ACHN (cell line): ENCODE measurements around the gene UACA.
"Not testable (repeated sequence)": the region's sequence is repeated elsewhere in the genome, so short reads cannot be mapped to it uniquely, and the experiment has no call there.

Experiments used
- DNase-seq: peaks from one replicate; pipeline ENCODE4 v3.0.0-alpha.2; 2015
- in situ Hi-C: cut with HindIII; loops from 2 replicates; pipeline ENCODE4 v1.10.0; 2017; ENCODE audit warnings: low sequenced_read_pairs, low pct_ligation_motif_present, low pct_unique_long_range_greater_than_20kb

The UACA gene

DNA sequence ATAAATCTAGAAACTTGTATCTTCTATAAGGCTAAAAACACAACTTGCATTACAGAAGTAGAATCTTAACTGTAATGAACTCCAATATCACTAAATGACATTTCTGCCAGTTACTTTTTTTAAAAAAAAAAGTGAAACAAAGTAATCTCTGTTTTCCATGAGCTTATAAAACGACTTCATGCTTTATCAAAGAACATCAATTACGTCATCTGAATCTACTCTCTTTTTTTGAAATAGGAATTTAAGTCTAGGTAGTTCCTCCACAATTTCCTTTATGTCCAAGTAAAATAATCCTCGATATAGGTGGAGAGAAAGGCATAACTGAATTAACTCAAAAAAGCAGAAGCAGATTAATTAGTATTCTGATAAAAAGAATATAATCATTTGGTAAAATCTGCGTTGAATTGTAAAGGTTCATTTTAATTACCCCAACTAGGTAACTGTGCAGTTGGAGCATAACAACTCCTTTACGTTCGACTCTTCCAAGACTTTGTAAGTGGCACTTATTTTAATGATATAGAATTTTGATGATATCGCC lies 1.4 kb downstream of the UACA start:
- in situ Hi-C loops: no loop called here
- peak; percentile 34 for DNase-seq

DNA sequence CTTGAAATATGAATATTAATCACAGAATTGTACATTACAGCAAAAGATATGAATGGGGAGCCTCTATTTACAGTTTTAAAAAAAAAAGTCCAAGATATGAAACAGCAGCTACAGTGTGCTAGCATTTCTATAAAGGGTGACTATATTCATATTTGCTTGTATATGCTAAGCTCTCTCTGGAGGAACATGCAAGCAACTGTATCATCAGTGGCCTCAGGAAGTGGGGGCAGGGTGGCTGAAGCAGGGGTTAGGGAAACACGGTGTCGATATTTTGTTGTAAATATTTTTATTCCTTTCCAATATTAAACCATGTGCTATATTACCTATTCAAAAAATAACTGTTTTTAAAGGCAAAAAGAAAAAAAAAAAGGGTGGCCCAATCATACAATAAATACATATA lies 2.3 kb downstream of the UACA start:
- DNase-seq: no peak
- in situ Hi-C loops: no loop called here

GRCh38 chr15:70758790-70759462 lies 4.4 kb downstream of the UACA start:
- no peak for DNase-seq

DNA sequence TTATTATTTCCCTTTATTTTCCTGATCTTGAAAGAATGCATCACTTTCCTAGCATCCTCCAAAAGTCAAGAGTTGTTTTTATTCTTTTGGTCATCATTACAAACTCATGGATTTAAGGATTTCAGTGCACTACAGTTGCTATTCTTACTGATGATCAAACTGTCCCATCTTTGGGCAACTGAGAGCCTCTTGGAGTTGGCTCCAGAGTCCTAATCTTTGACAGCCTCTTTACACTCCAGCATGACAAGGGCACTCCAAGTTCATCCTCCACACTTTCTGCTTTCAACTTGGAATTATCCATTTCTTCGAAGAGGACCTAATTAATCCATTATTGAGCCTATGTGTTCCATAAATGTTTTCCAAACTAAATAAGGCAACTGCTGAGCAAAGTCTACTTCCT lies 5.7 kb downstream of the UACA start:
- no peak for DNase-seq
- in situ Hi-C loops: no loop called here

More at GRCh38 chr15:70758790-70759462, 4.4 kb downstream of the UACA start:
- in situ Hi-C loops: no loop called here

DNA sequence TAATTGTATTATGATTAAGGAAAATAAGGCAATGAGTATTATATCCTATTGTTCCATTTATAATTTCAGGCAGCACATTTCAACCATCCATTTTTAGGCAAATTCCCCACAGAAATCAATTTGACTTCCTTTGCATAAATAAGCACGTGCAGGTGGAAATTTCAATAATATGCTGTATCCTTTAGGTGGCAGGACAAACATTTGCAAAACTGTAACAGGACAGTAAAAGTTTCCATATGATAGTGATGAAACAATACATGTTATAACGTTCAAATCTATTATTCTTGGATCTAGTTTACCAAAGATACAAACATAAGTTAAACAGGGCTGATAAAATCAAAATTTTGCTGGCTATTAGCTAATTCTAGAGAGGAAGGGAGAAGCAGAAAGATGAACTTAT lies 8.5 kb downstream of the UACA start:
- in situ Hi-C loops: no loop called here
- DNase-seq: no peak

DNA sequence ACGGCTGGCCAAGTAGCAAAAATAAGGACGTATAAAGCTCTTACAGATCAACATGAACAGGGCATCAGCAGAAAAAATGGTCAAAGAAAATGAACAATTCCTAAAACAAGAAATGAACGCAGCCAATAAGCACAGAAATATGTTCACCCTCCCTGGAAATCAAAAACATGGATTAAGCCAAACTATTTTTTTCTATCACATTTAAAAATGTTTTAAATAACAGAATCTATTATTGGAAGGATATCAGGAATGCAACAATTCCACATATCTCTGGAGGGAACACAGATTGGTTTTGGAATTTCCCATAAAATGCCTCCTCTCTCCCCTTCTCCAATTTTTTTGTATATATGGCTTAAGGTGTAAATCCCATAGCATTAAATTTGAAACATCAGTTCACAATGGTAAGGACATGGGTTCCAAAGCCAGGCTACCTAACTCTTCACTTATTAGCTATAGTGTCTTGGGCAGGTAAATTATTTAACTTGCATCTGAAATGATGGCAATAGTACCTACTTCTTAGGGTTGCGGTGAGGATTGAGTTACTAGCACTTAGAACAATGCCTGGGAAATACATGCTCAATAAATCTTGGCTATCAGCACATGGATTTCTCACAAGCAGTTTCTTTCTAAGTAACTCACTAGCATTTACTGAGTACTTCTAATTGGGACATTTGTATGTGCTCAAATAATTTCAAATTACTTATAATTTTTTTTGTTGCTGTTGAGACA lies 10.1 kb downstream of the UACA start:
- in situ Hi-C loops: no loop called here
- no peak for DNase-seq

DNA sequence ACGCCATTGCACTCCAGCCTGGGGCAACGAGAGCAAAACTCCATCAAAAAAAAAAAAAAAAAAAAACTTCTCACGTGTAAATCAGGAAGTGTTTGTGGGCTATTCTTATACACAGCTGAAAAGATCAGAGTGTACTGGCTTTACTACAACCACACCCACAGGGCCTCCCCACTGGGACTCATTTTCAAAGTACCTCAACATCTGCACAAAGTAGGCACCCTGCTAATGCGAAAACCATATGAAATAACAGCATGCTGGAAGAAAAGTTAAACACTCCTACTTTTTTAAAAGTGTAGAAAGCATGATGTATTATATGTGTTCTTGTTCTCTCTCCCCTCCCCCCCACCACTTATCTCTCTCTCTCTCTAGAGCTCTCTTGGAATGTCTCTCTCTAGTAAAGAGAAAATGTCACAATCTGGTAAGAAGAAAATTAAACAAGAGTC lies 11.1 kb downstream of the UACA start:
- DNase-seq: no peak
- in situ Hi-C loops: no loop called here

DNA sequence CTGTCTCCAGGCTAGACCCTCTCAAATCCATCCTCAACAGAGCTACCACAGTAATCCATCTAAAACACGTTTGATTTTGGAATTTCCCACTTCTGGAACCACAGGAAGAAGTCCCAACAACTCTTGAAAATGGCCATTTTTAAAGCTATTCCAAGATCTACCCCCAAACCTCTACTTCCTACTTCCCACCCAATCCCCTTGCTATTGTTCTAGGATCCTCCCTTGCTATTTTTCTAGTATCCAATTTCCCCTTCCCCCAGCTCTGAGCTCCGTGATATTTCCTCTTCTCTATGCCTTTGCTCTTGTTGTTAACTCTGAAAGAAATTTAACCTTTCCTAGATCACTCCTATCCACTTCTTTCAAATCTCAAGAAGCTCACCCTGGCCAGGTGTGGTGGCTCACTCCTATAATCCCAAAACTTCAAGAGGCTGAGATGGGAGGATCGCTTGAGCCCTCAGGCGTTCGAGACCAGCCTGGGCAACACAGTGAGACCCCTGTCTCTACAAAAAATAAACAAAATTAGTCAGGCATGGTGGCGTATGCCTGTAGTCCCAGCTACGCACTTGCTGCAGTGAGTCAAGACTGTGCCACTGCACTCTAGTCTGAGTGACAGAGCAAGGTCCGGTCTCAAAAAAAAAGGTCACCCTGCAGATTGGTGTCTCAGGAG lies 13.0 kb downstream of the UACA start:
- DNase-seq: no peak

DNA sequence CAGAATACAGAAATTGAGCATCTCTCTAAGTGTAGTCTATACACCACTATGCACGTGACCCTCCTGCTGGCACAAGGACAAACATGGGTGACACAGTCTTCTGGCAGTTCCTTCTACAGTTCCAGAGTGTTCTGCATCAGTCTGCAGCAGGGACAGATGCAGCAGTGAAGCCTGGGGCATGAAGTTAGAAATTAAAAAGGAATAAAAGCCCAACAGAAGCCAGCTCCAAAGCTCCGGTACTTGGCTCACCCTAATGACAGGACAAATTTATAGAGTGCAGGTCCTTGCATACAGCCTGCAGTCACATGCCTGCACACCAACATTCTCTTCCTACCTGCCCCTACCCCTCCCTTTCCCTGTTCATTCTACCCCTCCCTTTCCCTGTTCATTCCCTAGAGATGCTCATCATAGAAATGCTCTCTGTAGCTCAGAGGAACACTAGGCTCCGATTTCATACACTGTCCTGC lies 15.0 kb downstream of the UACA start:
- DNase-seq: no peak
- in situ Hi-C loops: no loop called here

More for the DNA sequence above, 13.0 kb downstream of the UACA start:
- in situ Hi-C loops: no loop called here

DNA sequence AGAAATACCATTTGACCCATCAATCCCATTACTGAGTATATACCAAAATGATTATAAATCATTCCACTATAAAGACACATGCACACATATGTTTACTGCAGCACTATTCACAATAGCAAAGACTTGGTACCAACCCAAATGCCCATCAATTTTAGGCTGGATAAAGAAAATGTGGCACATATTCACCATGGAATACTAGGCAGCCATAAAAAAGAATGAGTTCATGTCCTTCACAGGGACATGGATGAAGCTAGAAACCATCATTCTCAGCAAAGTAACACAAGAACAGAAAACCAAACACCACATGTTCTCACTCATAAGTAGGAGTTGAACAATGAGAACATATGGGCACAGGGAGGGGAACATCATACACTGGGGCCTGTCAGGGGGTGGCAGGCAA lies 16.8 kb downstream of the UACA start:
- in situ Hi-C loops, DNase-seq: not testable (repeated sequence)

GRCh38 chr15:70742928-70743327 lies 20.4 kb downstream of the UACA start:
- no peak for DNase-seq
- in situ Hi-C loops: no loop called here

GRCh38 chr15:70741677-70742293 lies 21.6 kb downstream of the UACA start:
- DNase-seq: no peak
- in situ Hi-C loops: no loop called here

GRCh38 chr15:70741107-70741531 lies 22.2 kb downstream of the UACA start:
- in situ Hi-C loops: no loop called here
- no peak for DNase-seq

DNA sequence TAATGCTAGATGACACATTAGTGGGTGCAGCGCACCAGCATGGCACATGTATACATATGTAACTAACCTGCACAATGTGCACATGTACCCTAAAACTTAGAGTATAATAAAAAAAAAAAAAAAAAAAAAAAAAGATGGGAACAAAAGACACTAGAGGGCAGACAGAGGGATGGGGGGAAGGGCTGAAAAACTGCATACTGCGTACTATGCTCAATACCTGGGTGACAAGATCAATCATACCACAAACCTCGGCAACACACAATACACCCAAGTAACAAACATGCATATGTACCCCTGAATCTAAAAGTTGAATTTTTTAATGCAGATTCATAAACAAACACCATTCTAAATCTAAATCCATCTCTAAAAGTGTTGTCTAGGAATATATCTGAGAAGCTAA lies 28.3 kb downstream of the UACA start:
- DNase-seq, in situ Hi-C loops: not testable (repeated sequence)

- no peak for DNase-seq
- in situ Hi-C loops: no loop called here
Measured at GRCh38 chr15:70729164-70729563, 34.2 kb downstream of the UACA start.

- DNase-seq: peak; percentile 58
- in situ Hi-C loops: no loop called here
Measured at GRCh38 chr15:70726753-70727152, 36.6 kb downstream of the UACA start.

- in situ Hi-C loops: no loop called here
- no peak for DNase-seq
Measured at GRCh38 chr15:70723927-70724326, 39.4 kb downstream of the UACA start.

DNA sequence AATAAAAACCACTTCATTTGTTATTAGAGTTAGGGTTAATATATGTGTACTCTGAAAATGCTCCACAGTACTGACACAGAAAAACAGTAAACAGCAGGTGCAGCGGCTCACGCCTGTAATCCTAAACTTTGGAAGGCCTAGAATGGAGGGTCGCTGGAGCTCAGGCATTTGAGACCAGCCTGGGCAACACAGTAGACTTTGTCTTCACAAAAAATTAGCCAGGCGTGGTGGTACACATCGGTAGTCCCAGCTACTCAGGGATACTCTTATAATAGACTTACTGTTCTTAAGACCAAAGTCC lies 40.3 kb downstream of the UACA start:
- no peak for DNase-seq
- in situ Hi-C loops: no loop called here
